HG02798 (cell line): Measurements from ENCODE around the gene LTBP1.
A peak's percentile ranks its signal among the peaks of the same experiment; 100 is the strongest.

Experiments
- ATAC-seq: cut with Tn5 transposase; IDR thresholded peaks from one replicate; pipeline ENCODE4 v1.9.1; 2021; ENCODE audit warnings: mild to moderate bottlenecking; ENCODE audit not compliant: unreplicated experiment, poor library complexity

The LTBP1 gene

DNA sequence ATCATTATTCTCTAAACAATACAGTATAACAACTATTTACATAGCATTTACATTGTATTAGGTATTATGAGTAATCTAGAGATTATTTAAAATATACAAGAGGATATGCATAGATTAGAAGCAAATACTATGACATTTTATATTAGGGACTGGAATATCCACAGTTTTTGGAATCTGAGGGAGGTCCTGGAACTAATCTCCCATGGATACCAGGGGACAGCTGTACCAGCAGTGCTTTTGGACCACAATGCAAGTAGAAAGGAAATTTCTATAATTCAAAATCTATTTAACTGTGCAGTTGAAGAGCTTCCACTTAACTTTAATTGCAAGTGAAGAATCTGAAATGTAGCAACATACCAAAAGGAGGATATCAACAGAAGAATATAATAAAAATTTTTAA lies 120.8 kb downstream of the LTBP1 start:
- ATAC-seq: no peak

DNA sequence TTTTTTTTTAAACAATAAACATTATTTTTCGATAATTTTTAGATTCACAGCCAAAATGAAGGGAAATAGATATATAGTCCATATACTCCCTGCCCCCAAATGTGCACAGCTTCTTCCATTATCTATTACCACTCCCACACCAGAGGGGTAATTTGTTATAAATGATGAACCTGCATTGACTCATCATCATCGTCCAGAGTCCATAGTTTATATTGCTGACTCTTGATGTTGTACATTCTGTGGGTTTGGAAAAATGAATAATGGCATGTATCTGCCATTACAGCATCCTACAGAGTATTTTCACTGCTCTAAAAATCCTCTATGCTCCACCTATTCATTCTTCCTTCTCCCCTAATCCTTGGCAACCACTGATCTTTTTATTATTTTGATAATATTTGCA lies 121.5 kb downstream of the LTBP1 start:
- ATAC-seq: no peak

DNA sequence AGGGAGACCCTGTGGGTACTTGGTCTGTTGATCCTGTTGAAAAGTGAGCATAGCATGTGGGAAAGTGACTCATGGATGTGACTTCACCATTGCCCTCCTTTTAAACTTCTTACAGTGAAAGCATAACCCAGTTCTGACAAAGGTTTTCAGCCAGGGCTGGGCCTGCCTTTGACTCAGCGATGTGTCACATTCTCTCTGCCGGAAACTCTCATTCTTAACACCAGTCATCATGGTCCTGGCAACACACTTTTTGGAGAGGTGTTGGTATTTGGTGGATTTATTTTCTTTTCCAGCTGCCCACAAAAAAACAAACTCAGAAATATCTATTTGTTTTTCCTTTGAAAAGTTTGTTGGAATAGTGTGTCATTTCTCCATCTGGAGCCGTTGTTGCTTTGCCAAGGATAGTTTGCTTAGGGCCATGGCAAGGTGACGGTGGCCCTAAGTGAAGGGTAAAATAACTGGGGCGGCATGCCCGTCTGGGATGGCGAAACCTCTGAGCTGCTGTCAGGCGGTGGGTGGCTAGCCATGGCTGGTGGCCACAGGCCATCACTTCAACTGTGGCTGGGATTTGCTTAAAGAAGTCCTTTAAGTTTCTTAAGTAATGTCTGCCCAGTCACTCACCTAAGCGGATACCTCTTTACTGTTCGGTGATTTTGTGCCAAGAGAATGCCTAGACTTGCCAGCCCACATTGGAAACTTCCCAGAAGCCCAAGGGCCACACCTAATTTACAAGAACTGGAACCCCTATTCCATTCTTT lies 123.3 kb downstream of the LTBP1 start:
- ATAC-seq: peak; percentile 73

DNA sequence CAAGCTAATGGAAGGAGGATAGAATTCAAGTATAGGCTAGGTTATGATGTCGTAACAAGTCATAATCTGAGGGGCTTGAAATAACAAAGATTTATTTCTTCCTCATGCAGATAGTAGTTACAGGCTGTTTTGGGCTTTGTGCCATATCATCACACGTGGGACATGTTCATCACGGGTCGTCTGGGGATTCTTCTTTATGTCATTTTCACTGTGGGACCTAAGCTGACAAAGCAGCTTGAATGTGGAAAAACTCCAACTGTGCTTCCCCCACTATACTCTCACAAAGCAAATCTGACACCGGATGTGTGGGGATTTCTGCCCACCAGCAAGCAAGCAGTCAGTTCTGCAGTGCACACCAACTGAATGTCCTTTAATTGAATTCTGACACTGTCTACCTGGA lies 124.8 kb downstream of the LTBP1 start:
- no peak for ATAC-seq

DNA sequence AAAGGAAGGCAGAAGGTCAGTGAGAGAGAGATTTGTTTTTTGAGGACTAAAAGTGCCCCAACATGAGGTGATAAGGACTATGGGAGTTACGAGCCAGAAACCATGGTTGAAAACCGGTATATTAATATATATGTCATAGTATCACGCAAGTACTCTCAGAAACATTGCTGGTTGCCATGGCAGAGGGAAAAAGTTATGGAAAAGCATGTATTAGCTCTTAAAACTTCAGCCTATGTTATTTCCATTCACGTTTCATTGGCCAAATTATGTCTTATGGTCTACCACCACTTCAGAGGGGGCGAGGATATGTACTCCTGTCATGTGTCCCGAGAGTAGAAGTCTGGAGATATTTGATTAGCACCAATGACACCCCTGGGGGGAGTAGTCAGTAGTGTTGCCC lies 125.9 kb downstream of the LTBP1 start:
- ATAC-seq: no peak

DNA sequence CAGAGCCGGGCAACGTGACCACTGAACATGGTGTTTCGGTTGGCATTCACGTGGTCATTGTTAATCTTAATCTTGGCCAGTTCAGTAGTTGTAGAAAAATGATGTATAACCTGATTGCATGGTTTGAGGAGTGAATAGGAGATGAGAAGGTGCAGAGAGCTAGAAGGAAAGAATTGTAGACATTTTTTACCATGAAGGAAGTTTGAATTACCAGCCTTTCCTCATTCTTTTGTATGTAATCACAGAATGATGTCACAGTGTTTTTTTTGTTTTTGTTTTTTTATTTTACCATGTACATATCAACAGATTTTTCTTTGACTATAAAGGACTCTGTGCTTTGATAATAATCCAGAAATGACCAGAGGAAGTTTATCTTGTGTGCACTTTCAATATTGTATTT lies 126.3 kb downstream of the LTBP1 start:
- ATAC-seq: no peak

DNA sequence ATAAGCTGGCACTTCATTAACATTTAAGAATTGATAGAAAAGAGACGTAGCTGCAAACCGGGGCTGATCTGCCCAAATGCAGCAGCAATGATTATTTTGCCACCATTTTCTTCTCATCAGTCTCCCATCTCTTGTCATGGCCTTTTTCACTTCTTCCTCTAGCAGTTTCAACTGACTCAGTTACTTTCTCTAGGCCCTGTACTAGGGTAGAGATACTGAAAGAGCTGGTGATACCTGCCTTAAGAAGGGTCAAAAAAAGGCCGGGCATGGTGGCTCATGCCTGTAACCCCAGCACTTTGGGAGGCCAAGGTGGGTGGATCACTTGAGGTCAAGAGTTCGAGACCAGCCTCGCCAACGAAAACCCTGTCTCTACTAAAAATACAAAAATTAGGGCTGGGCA lies 127.4 kb downstream of the LTBP1 start:
- no peak for ATAC-seq

DNA sequence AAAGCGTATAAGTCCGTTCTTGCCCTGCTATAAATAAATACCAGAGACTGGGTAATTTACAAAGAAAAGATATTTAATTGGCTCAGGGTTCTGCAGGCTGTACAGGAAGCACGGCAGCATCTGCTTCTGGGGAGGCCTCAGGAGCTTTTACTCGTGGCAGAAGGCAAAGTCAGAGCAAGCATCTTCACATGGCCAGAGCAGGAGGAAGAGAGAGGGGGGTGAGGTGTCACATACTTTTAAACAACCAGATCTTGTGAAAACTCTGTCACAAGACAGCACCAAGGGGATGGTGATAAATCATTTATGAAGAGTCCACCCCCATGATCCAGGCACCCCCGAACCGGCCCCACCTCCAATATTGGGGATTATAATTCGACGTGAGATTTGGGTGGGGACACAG lies 130.6 kb downstream of the LTBP1 start:
- ATAC-seq: no peak

DNA sequence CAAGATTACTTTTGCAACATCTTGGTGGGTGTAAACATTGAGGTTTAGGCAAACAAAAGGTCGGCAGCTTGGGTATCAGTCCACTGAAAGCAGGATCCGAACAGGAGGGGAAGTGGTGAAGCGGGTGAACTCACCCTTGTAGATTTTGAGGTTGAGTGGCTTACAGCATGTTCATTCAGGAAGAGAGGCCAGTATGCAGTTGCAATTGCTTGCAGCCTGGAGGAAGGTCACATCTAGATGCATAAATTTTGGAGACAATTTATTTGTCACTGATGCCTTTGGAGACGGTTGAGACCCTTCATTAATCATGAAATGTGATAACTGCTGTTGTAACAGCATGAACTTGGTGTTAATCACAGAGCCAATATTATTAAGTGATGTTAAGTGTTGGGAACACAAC lies 131.1 kb downstream of the LTBP1 start:
- no peak for ATAC-seq

DNA sequence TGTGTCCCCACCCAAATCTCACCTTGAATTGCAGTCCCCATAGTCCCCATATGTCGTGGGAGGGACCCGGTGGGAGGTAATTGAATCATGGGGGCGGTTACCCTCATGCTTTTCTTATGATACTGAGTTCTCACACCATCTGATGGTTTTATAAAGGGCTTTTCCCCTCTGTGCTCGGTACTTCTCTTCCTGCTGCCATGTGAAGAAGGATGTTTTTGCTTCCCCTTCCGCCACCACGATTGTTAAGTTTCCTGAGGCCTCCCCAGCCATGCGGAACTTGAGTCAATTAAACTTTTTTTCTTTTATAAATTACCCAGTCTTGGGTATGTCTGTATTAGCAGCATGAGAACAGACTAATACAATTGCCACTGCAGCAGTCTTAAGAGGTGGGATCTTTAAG lies 134.9 kb downstream of the LTBP1 start:
- no peak for ATAC-seq

DNA sequence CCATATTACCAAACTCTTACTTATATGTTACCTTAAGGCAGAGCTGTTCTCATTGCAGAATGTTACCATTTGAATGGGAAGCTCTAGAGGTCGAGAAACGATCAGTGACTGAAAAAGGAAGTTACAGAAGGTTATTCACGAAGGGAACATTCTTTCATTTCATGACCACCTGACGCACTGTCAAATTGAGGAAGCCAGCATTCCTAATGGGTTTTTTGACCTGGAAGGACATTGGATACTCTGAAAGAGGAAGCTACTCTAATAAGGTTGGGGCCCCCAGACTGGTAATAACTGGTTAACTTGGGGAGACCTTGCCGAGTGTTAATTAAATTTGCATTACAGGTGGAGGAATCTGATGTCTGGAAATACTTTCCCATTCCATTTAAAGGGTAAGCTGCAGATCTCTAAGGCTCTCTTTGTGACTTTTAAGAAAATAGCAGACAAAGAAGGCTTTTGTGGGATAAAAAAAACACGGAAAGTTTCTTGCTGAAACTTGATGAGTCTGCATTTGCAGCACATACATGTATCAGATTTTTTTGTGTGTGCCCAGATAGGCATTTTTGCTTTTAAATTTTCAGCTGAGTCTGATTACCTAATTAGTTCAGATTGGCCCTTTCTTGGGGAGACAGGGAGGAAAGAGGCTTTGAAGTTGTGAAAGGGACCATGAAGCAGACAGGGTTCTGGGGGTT lies 137.1 kb downstream of the LTBP1 start:
- no peak for ATAC-seq

DNA sequence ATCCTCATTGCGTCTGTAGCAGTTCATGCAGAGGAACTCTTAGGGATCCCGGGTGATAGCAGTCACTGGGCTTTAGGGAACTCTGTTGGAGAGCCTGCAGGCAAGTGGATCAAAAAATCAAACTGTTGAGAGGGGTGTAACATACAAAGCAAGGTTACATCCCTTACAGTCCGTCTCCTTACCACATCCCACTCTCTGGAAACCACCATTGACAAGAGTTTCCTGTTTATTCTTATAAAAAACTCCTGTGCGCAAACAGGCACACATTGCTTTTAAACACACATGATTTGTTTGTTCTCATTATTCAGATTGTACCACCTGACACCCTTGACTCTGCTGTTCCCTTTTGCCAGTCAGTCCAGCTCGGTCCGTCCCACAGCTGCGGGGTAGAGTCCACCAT lies 137.7 kb downstream of the LTBP1 start:
- ATAC-seq: no peak

DNA sequence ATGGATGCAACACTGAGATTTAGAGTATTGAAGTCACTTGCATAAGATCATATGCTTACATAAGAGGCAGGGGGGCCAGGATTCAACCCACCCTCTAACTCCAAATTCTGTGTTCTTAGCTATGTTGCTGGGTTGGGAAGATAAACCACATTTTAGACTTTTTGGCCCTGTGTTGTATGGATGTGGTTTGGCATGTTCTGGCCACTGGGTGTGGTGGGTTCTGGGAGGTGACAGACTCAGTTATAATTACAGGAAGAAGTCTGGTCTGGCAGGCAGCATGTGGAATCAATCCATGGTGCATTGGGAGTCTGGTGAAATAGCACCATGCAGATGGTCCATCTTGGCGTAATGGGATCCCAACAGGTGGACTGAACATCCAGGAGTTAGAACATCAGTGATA lies 138.9 kb downstream of the LTBP1 start:
- no peak for ATAC-seq

DNA sequence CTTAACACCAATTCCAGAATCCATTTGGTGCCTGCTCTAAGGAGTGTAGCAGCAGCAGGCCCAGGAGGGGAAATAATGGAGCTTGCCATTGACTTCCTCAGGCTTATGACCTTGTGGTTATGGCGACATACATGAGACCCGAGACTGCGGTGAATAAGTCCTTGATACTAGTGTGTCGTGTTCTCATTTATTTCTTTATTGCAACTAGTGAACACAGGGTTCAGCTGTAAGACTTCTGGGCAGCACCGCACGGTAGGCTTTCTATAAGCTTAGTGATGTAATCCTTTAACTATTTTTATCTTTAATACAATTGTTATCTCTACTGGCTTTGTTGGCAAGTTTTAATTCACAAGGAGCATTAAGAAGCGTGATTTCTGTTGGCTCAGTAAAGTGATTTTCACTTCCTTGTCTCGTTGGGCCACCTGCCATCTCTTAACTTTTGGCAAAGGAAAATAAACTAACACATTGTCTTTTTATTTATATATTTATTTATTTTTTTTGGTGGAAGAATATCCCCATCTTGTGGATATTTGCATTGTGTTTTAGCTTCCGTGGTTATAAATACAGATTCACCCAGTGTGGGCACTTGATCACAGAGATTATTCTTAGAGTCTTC lies 139.8 kb downstream of the LTBP1 start:
- no peak for ATAC-seq

DNA sequence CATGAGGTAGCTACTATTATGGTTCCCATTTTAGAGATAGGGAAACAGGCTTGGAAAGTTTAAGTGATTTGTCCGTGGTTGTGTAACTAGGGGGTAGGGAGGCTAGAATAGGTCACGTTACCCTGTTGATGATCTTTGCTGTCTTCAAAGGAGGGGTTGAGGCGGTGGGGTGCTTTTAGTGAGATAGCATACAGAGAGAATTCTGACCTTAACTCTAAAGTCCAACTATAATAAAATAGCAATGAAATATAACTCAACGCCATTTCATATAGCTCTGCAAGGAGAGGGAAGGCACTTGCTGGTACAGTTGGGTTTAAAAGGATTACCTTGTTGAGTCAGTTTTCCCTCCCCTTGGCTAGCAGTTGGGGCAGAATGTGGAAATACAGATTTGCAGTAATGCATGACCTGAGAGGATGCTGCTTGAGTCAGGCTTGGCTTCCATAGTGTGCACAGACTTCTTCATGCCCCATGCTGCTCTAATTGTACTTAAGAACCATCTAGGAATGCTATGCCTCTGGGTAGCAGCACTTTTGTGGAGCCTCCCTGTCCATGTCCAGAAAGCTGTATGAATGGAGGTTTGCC lies 143.9 kb downstream of the LTBP1 start:
- ATAC-seq: no peak

DNA sequence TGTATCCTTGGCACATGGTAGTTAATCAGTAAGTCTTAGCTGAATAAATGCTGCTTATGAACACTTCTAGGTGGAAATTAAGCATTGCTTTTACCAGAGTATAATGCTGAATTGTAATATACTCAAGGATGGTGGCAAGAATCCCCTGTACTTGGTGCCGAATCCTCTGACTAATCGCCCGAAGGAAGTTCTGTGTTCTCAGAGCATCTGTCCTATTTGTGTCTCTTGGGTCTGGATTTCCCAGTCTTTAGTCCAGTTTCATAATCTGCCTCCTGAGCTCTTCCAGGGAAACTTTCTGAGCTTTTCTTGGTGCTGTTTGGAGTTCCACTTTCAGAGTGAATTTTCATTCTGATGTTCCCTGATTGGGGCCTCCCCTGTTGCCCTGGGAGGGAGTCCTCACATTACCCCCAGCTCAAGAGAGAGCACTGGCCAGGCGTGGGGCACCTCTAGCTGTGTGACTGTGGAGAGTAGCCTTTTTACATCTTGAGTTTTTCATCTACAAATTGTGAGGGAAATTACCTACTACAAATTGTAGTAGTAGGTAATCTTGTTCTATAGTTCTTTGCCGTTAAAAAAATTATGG lies 144.9 kb downstream of the LTBP1 start:
- no peak for ATAC-seq

DNA sequence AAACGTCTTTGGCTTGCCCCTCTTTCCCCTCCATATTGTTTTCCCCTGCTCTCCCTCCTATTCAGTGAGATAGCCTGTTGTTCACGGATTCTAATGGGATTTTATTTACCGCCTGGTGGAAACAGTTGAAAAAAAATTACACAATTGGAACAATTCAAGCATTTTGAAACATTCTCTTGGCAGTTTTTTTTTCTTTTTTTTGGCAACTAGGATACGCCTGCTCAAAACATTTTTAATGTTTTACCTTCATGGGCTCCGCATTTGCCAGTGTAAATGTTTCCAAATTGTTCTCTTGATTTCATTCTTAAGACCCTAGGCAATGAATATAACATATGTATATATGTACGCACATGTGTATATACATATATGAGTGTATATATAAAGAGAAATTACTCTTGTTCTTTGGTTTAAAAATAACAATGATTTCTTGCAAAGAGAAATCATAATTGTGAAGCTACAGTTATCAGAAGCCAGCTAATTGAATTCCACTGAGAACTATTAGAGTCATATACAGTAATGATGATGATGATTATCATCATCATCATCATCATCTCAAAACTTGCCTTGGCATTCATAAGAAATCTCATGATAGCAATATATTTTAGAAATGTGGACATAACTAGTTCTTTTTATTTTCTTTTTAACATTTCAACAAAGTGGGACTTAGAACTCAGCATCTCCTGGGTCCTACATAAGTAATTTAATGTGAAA lies 146.7 kb downstream of the LTBP1 start:
- ATAC-seq: no peak

DNA sequence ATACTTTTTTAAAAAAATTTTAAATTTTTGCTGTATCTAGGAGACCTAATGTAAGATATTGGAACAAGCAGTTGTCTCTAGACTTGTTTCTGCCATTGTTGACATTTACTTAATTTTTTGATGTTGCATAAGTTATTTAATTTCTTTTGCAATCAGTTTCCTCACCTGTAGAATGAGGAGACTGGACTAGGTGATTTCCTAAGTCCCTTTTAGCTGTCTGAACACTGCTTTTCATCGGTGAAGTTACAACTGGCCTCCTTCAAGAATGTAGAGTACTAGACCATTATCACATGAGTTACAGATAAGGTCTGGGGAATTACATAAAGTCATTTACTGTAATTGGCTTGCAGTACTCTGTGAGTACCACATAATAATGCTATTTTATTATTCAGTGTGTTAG lies 147.6 kb downstream of the LTBP1 start:
- ATAC-seq: no peak

DNA sequence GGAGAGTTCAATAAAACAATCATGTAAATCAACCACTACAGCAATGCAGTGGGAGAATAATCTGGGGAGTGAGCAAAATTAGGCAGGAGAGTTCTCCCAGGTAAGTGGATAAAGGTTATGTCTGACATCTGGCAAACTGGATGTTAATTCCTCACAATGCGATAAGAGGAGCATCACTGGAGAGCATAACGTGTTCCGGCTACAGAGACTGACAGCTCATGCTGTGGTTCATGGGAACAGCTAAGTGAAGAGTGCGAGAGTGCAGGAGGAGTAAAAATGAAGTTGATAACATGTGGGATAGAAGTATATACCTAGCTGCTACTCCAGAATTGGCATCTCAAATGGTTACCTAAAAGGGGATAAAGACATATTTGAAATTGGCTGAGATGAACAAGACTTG lies 153.2 kb downstream of the LTBP1 start:
- ATAC-seq: no peak

DNA sequence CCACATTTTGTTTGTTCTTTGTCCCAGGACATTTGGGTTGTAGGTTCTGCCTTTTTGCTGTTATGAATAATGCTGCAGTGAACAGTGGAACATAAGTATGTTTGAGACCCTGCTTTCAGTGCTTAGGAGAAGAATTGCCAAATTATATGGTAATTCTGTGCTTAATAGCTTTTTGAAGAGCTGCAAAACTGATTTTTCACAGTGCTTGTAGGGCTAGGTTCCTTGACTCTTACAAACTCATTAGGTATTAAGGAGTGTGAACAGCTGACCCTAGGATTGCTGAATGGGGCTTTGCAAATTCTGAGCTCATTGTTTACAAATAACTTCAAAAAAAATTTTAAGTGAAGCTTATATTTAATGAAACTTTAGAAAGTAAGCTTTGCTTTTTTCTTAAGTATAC lies 154.2 kb downstream of the LTBP1 start:
- ATAC-seq: no peak
